Measurements from ENCODE around the gene ADSS1. TPM values are rescaled to one million over a fixed set of nuclear protein-coding genes. Genes with fewer than 3 reads are reported as not detected.

The ADSS1 gene
- total RNA-seq, 4 donors from 2014 or later: 11.0 to 18.6 (median 17.1) TPM

- no peaks in the 10 kb centered on the region for H3K27me3 ChIP-seq
- TF ChIP-seq POLR2A (IDR thresholded peaks at IDR 0.05) (no peak), CTCF (IDR thresholded peaks at IDR 0.05) (no peak)
- no peak for DNase-seq
Observed at GRCh38 chr14:104743461-104744380, 19.7 kb downstream of the ADSS1 start.

GRCh38 chr14:104744484-104744883 lies 20.5 kb downstream of the ADSS1 start:
- DNase-seq: no peak

More at GRCh38 chr14:104743461-104744380, 19.7 kb downstream of the ADSS1 start:
- Histone ChIP-seq H3K9me3 (no peaks in the 10 kb centered on the region), H3K4me1 (peaks cover 0 to 26% (median 2%) of the 10 kb centered on the region in 4 donors), H3K4me3 (no peak overlapping the region), H3K36me3 (peaks cover 0 to 3% (median 0%) of the 10 kb centered on the region in 3 donors), H3K27ac (no peak overlapping the region)

GRCh38 chr14:104745431-104745830 lies 21.4 kb downstream of the ADSS1 start:
- H3K36me3 ChIP-seq: no peaks in the 10 kb centered on the region
- no peak overlapping the region for H3K27ac ChIP-seq
- no peaks in the 10 kb centered on the region for H3K9me3 ChIP-seq
- H3K4me1 ChIP-seq: peaks cover 0 to 42% (median 2%) of the 10 kb centered on the region in 4 donors
- no peak overlapping the region for H3K4me3 ChIP-seq
- H3K27me3 ChIP-seq: no peaks in the 10 kb centered on the region
- TF ChIP-seq CTCF (IDR thresholded peaks at IDR 0.05) (no peak), POLR2A (IDR thresholded peaks at IDR 0.05) (no peak)
- no peak for DNase-seq

More at GRCh38 chr14:104744484-104744883, 20.5 kb downstream of the ADSS1 start:
- Histone ChIP-seq H3K27me3 (no peaks in the 10 kb centered on the region), H3K4me3 (no peak overlapping the region), H3K4me1 (peaks cover 0 to 34% (median 2%) of the 10 kb centered on the region in 4 donors), H3K36me3 (peaks cover 0 to 3% (median 0%) of the 10 kb centered on the region in 3 donors), H3K27ac (no peak overlapping the region), H3K9me3 (no peaks in the 10 kb centered on the region)
- TF ChIP-seq POLR2A (IDR thresholded peaks at IDR 0.05) (no peak), CTCF (IDR thresholded peaks at IDR 0.05) (no peak)

- no peak for DNase-seq
- H3K4me3 ChIP-seq: no peak overlapping the region
- H3K4me1 ChIP-seq: peaks cover 0 to 42% (median 2%) of the 10 kb centered on the region in 4 donors
Observed at GRCh38 chr14:104746071-104746545, 22.1 kb downstream of the ADSS1 start.

More at GRCh38 chr14:104746071-104746545, 22.1 kb downstream of the ADSS1 start:
- TF ChIP-seq POLR2A (IDR thresholded peaks at IDR 0.05) (no peak), CTCF (IDR thresholded peaks at IDR 0.05) (no peak)
- no peaks in the 10 kb centered on the region for H3K27me3 ChIP-seq
- H3K36me3 ChIP-seq: no peaks in the 10 kb centered on the region
- peak overlapping the region in 3 of 4 donors; percentile 0 to 74 (median 29) for H3K27ac ChIP-seq
- H3K9me3 ChIP-seq: no peaks in the 10 kb centered on the region

All from Peyer's patch (tissue), 4 donors.